SK-N-SH (cell line): ENCODE results near the gene CHST2. TPM values are rescaled to one million over a fixed set of nuclear protein-coding genes. Genes with fewer than 3 reads are reported as not detected.

Source experiments
- CTCF ChIA-PET: fragments of 300-600, 350-600 bp; formaldehyde crosslinking; extraction: SDS; loops from one replicate; lab custom pipeline; 2021; lab: Yijun Ruan, JAX
- POLR2A ChIA-PET: fragments of 350-600 bp; sonication (Branson Sonifier 250); formaldehyde crosslinking; extraction: SDS; loops from one replicate; lab custom pipeline; 2020; ENCODE audit warnings: antibody characterized with exemption, inconsistent platforms; lab: Yijun Ruan, JAX
- DNase-seq: peaks from one replicate; pipeline ENCODE4 v3.0.0; 2012
- H2AFZ ChIP-seq: fragments of 200-600 bp; sonication (generic); 2 replicates; pipeline ENCODE4 v1.8.1; 2016; ENCODE audit warnings: antibody characterized with exemption, mild to moderate bottlenecking, low read depth
- H3F3A ChIP-seq: fragments of 200-600 bp; sonication (generic); replicated peaks from 2 replicates; pipeline ENCODE3; 2016; ENCODE audit warnings: antibody characterized with exemption, mild to moderate bottlenecking; ENCODE audit not compliant: insufficient read depth
- H3K27ac ChIP-seq, 2 experiments: fragments of 200-500 bp in 1 of 2; fragments of 200-600 bp in 1 of 2; sonication (Bioruptor generic) in 1 of 2; sonication (generic), shearing (Covaris generic) in 1 of 2; 2 replicates each; pipeline versions ENCODE4 v1.5.1 to v1.6.1; 2014 to 2016; ENCODE audit warnings: low read depth in 2 of 2, inconsistent platforms in 1 of 2, low read length in 1 of 2, mild to moderate bottlenecking in 1 of 2, mixed read lengths in 1 of 2
- H3K27me3 ChIP-seq: fragments of 200-600 bp; sonication (generic), shearing (Covaris generic); 2 replicates; pipeline ENCODE4 v1.6.1; 2016; ENCODE audit warnings: mixed run types; ENCODE audit not compliant: insufficient read depth
- H3K36me3 ChIP-seq, 2 experiments: fragments of 200-500 bp in 1 of 2; fragments of 200-600 bp in 1 of 2; sonication (Bioruptor generic) in 1 of 2; sonication (generic) in 1 of 2; replicated peaks in 1 of 2; 2 replicates each; pipeline versions ENCODE3 to v1.5.1; 2014 to 2016; ENCODE audit warnings: low read length in 1 of 2, mild to moderate bottlenecking in 1 of 2; ENCODE audit not compliant: insufficient read depth in 2 of 2, control insufficient read depth in 1 of 2
- H3K4me1 ChIP-seq, 2 experiments: fragments of 200-500 bp in 1 of 2; fragments of 200-600 bp in 1 of 2; sonication (Bioruptor generic) in 1 of 2; sonication (generic), shearing (Covaris generic) in 1 of 2; 2 replicates each; pipeline versions ENCODE4 v1.5.1 to v1.6.1; 2014 to 2016; ENCODE audit warnings: low read depth in 1 of 2, low read length in 1 of 2, mixed run types in 1 of 2; ENCODE audit not compliant: insufficient read depth in 2 of 2, control insufficient read depth in 1 of 2
- H3K4me2 ChIP-seq: fragments of 200-600 bp; sonication (generic), shearing (Covaris generic); 2 replicates; pipeline ENCODE4 v1.6.1; 2017; ENCODE audit warnings: mixed run types
- H3K4me3 ChIP-seq, 2 experiments: fragments of 200-500 bp in 1 of 2; fragments of 200-600 bp in 1 of 2; sonication (Bioruptor generic) in 1 of 2; sonication (generic), shearing (Covaris generic) in 1 of 2; 2 replicates each; pipeline versions ENCODE4 v1.5.1 to v1.8.1; 2014 to 2016; ENCODE audit warnings: low read depth in 2 of 2, inconsistent platforms in 1 of 2, low read length in 1 of 2, mild to moderate bottlenecking in 1 of 2, mixed read lengths in 1 of 2, moderate library complexity in 1 of 2
- H3K79me2 ChIP-seq: fragments of 200-600 bp; sonication (generic); 2 replicates; pipeline ENCODE4 v1.8.1; 2017; ENCODE audit warnings: mild to moderate bottlenecking; ENCODE audit not compliant: insufficient read depth
- H3K9ac ChIP-seq: fragments of 200-600 bp; sonication (generic); 2 replicates; pipeline ENCODE4 v1.6.1; 2017; ENCODE audit warnings: mixed run types
- H3K9me2 ChIP-seq: fragments of 200-600 bp; sonication (generic); 2 replicates; pipeline ENCODE4 v1.6.1; 2017; ENCODE audit warnings: mixed run types
- H3K9me3 ChIP-seq: fragments of 200-600 bp; sonication (generic); 2 replicates; pipeline ENCODE4 v1.6.1; 2017; ENCODE audit warnings: mixed run types, mild to moderate bottlenecking, moderate library complexity
- H4K20me1 ChIP-seq: fragments of 200-600 bp; sonication (generic); 2 replicates; pipeline ENCODE4 v1.6.1; 2017; ENCODE audit warnings: mild to moderate bottlenecking, mixed run types; ENCODE audit not compliant: insufficient read depth
- CHD2 ChIP-seq: fragments of 150-350 bp; IDR thresholded peaks from 2 replicates; pipeline ENCODE4 v1.6.1; 2018; ENCODE audit warnings: low read length; ENCODE audit not compliant: partially characterized antibody
- EP300 ChIP-seq, 2 experiments: IDR thresholded peaks; 2 replicates each; pipeline versions ENCODE4 v1.4.0 to v1.6.1; 2012; ENCODE audit warnings: borderline replicate concordance in 1 of 2, low read depth in 1 of 2, low read length in 1 of 2
- FOXJ3 ChIP-seq: sonication (generic); formaldehyde crosslinking; IDR thresholded peaks from 2 replicates; pipeline ENCODE4 v1.5.1; 2020; ENCODE audit warnings: mild to moderate bottlenecking, missing genetic modification reagents
- FOXM1 ChIP-seq: IDR thresholded peaks from 2 replicates; pipeline ENCODE4 v1.4.0; 2012; ENCODE audit warnings: low read depth, mild to moderate bottlenecking
- GABPA ChIP-seq: IDR thresholded peaks from 2 replicates; pipeline ENCODE4 v1.4.0; 2012; ENCODE audit warnings: low read depth, mild to moderate bottlenecking
- GATA2 ChIP-seq: sonication (generic); formaldehyde crosslinking; IDR thresholded peaks from 2 replicates; pipeline ENCODE4 v1.5.0; 2020; ENCODE audit warnings: mild to moderate bottlenecking, missing genetic modification reagents
- JUND ChIP-seq: IDR thresholded peaks from 2 replicates; pipeline ENCODE4 v1.4.0; 2012
- MEF2A ChIP-seq: IDR thresholded peaks from 2 replicates; pipeline ENCODE4 v1.4.0; 2012; ENCODE audit warnings: low read depth, borderline replicate concordance
- MXI1 ChIP-seq: IDR thresholded peaks from 2 replicates; pipeline ENCODE4 v1.6.1; 2012; ENCODE audit warnings: mild to moderate bottlenecking, low read depth, low read length, improper control_type of control experiment
- NFIC ChIP-seq: IDR thresholded peaks from 2 replicates; pipeline ENCODE4 v1.4.0; 2012; ENCODE audit warnings: borderline replicate concordance
- NRF1 ChIP-seq: IDR thresholded peaks from 2 replicates; pipeline ENCODE4 v1.6.1; 2012; ENCODE audit warnings: low read depth, mild to moderate bottlenecking, low read length
- RAD21 ChIP-seq: IDR thresholded peaks from 2 replicates; pipeline ENCODE4 v1.6.1; 2012; ENCODE audit warnings: mild to moderate bottlenecking, low read length
- RCOR1 ChIP-seq: fragments of 150-350 bp; IDR thresholded peaks from 2 replicates; pipeline ENCODE4 v1.6.1; 2017; ENCODE audit warnings: antibody characterized with exemption, low read length
- RFX5 ChIP-seq: IDR thresholded peaks from 2 replicates; pipeline ENCODE4 v1.6.1; 2012; ENCODE audit warnings: mild to moderate bottlenecking, improper control_type of control experiment, low read length
- RXRA ChIP-seq: IDR thresholded peaks from 2 replicates; pipeline ENCODE4 v1.4.0; 2012; ENCODE audit warnings: low read depth, mild to moderate bottlenecking, borderline replicate concordance
- TAF1 ChIP-seq: IDR thresholded peaks from 2 replicates; pipeline ENCODE4 v1.6.1; 2012; ENCODE audit warnings: low read depth, mild to moderate bottlenecking, low read length, moderate library complexity, borderline replicate concordance
- USF1 ChIP-seq: IDR thresholded peaks from 2 replicates; pipeline ENCODE4 v1.4.0; 2012; ENCODE audit warnings: low read depth, borderline replicate concordance
- WGBS: methylation state at CpG from one replicate; pipeline ENCODE4 v1.1.6; 2017; ENCODE audit warnings: low lambda C conversion rate; 5-methylcytosine and 5-hydroxymethylcytosine counted together
- polyA plus RNA-seq, 3 experiments: library from polyadenylated mRNA; depleted of rRNA; stranded (reverse); fragments of >200 nt; gene quantifications; 2 replicates each; pipeline ENCODE4 v1.2.3, GENCODE V29; 2012
- TF ChIP-seq, protein P1 (sequence below): IDR thresholded peaks from 2 replicates; pipeline ENCODE4 v1.4.0; 2012; ENCODE audit warnings: low read depth
- TF ChIP-seq, protein P2 (sequence below): fragments of 200-600 bp; sonication (generic); IDR thresholded peaks from 2 replicates; pipeline ENCODE4 v1.6.1; 2017; ENCODE audit warnings: antibody characterized with exemption, mild to moderate bottlenecking, moderate library complexity

The CHST2 gene
- polyA plus RNA-seq, 1 of the 3 experiments (the other 2 are of a cell fraction) = 1.6 TPM

DNA sequence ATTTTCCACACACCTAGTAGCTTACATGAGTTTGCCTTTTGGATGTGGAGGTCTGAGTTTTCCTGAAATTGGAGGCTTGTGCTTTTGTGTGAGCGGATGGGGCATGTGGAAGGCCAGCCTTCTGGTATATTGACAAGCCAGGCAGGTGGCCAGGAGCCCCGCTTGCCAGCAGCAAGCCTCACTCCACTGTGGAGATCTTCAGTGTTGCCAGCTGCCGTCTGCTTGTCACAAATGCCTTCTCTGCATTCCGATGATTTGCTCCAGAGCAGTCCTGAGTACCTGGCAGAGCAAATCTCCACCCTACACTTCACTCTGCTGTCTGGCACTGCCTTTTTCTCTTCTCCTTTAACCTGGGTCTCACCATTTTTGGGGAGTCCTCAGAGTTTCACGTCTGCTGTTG lies 29.1 kb upstream of the CHST2 start:
- Histone ChIP-seq H3K9me3 (no peaks in the 10 kb centered on the region), H2AFZ (peak overlapping the region; percentile 16; the same call in 1 of the 2 replicates), H3K4me2 (no peak overlapping the region), H3K27ac (peak overlapping the region in 1 of 2 experiments; percentile 69; a peak in 2 of 4 replicates), H3K36me3 (no peaks in the 10 kb centered on the region), H3K4me3 (no peak overlapping the region), H4K20me1 (no peaks in the 10 kb centered on the region), H3F3A (no peaks in the 10 kb centered on the region), H3K4me1 (peaks cover 0 to 10% of the 10 kb centered on the region in 2 experiments; a peak in 2 of 4 replicates), H3K9ac (no peak overlapping the region), H3K27me3 (no peaks in the 10 kb centered on the region; the same call in 1 of the 2 replicates), H3K79me2 (no peaks in the 10 kb centered on the region), H3K9me2 (no peaks in the 10 kb centered on the region)
- 17% methylated on average over 5 of the region's 5 CpGs for WGBS
- ChIA-PET CTCF (interaction anchor here (2.0 kb wide), 1 partner anchor 50 kb away, joined by 5 read pairs; no protein-coding TSS in a partner anchor), POLR2A (no interaction called here)
- DNase-seq = peak; percentile 37
- TF ChIP-seq MEF2A = no peak
- TF ChIP-seq USF1 = no peak

GRCh38 chr3:143090976-143091837 lies 28.4 kb upstream of the CHST2 start:
- Histone ChIP-seq H3K36me3 (no peaks in the 10 kb centered on the region), H3K4me1 (peaks cover 0 to 10% of the 10 kb centered on the region in 2 experiments; a peak in 2 of 4 replicates), H3K27me3 (no peaks in the 10 kb centered on the region; the same call in 1 of the 2 replicates), H4K20me1 (no peaks in the 10 kb centered on the region), H3K9ac (no peak overlapping the region), H3K4me3 (no peak overlapping the region), H2AFZ (no peak overlapping the region), H3K4me2 (no peak overlapping the region), H3F3A (no peaks in the 10 kb centered on the region), H3K79me2 (no peaks in the 10 kb centered on the region), H3K9me3 (no peaks in the 10 kb centered on the region), H3K9me2 (no peaks in the 10 kb centered on the region), H3K27ac (peak overlapping the region in 1 of 2 experiments; percentile 69; a peak in 2 of 4 replicates)
- POLR2A ChIA-PET = no interaction called here
- DNase-seq = no peak
- CTCF ChIA-PET = interaction anchor here (2.0 kb wide), 1 partner anchor 51 kb away, joined by 5 read pairs; no protein-coding TSS in a partner anchor
- TF ChIP-seq RAD21 (no peak), CHD2 (no peak), TAF1 (no peak), RCOR1 (no peak), EP300 (IDR thresholded peaks at IDR 0.05; ENCODE audit: borderline replicate concordance in 1 of 2, low read depth in 1 of 2, low read length in 1 of 2) (no peak)
- TF ChIP-seq, protein P1, sequence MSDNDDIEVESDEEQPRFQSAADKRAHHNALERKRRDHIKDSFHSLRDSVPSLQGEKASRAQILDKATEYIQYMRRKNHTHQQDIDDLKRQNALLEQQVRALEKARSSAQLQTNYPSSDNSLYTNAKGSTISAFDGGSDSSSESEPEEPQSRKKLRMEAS = no peak
- WGBS = 73% methylated on average over 9 of the region's 9 CpGs

DNA sequence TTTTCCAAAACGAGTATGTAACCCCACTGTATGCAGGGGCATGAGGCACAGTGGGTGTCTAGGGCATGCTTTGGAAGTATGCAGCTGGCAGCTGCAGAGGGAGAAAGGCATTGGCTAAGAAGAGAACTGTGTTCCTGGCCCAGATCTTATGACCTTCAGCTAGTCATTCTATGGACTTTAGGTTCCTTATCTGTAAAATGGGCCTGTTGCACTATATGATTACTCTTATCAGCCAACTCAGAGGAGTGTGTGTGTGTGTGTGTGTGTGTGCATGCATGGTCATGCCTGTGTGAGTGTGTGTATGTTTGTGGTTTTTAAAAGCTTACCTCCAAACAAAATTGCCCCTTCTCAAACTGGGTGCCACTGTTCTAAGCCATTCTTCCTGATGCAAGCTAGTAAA lies 27.4 kb upstream of the CHST2 start:
- Histone ChIP-seq H3K4me1 (peaks cover 0 to 10% of the 10 kb centered on the region in 2 experiments; a peak in 2 of 4 replicates), H4K20me1 (no peaks in the 10 kb centered on the region), H3K27ac (no peak overlapping the region), H3K4me3 (no peak overlapping the region), H3F3A (no peaks in the 10 kb centered on the region), H3K4me2 (no peak overlapping the region), H3K27me3 (no peaks in the 10 kb centered on the region; the same call in 1 of the 2 replicates), H3K9me3 (no peaks in the 10 kb centered on the region), H3K36me3 (no peaks in the 10 kb centered on the region), H3K9me2 (no peaks in the 10 kb centered on the region), H2AFZ (no peak overlapping the region), H3K79me2 (no peaks in the 10 kb centered on the region), H3K9ac (no peak overlapping the region)
- CTCF ChIA-PET = interaction anchor here (2.0 kb wide), 1 partner anchor 52 kb away, joined by 5 read pairs; no protein-coding TSS in a partner anchor
- WGBS = 27% methylated on average over 1 of the region's 1 CpG
- POLR2A ChIA-PET = no interaction called here
- no peak for DNase-seq
- TF ChIP-seq RFX5 (no peak), NFIC (no peak), MXI1 (no peak), GATA2 (CRISPR knock-in tag) (no peak), JUND (no peak), RXRA (no peak), NRF1 (no peak), RCOR1 (no peak), FOXM1 (no peak), GABPA (no peak), FOXJ3 (CRISPR knock-in tag) (no peak)
- TF ChIP-seq, protein P1 = no peak
- TF ChIP-seq, protein P2, sequence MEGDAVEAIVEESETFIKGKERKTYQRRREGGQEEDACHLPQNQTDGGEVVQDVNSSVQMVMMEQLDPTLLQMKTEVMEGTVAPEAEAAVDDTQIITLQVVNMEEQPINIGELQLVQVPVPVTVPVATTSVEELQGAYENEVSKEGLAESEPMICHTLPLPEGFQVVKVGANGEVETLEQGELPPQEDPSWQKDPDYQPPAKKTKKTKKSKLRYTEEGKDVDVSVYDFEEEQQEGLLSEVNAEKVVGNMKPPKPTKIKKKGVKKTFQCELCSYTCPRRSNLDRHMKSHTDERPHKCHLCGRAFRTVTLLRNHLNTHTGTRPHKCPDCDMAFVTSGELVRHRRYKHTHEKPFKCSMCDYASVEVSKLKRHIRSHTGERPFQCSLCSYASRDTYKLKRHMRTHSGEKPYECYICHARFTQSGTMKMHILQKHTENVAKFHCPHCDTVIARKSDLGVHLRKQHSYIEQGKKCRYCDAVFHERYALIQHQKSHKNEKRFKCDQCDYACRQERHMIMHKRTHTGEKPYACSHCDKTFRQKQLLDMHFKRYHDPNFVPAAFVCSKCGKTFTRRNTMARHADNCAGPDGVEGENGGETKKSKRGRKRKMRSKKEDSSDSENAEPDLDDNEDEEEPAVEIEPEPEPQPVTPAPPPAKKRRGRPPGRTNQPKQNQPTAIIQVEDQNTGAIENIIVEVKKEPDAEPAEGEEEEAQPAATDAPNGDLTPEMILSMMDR = no peak
